GM23338 (cell line): Measurements from ENCODE around the gene C11orf98. TPM values are rescaled to one million over a fixed set of nuclear protein-coding genes. Genes with fewer than 3 reads are reported as not detected.

Experiments used
- ATAC-seq: fragments of 200-7000 bp; cut with Tn5 transposase; 3 replicates; pipeline ENCODE4 v1.9.1; 2020
- DNase-seq: peaks from one replicate; pipeline ENCODE4 v3.0.0-alpha.2; 2015; ENCODE audit warnings: low spot score
- H2AFZ ChIP-seq: fragments of 200-600 bp; sonication (generic); 2 replicates; pipeline ENCODE4 v1.8.0; 2016; ENCODE audit warnings: antibody characterized with exemption, mild to moderate bottlenecking, moderate library complexity
- H3F3A ChIP-seq: fragments of 200-600 bp; sonication (generic); replicated peaks from 2 replicates; pipeline ENCODE4 v1.8.0; 2017; ENCODE audit warnings: antibody characterized with exemption, mixed run types, low read depth
- H3K27ac ChIP-seq: fragments of 200-600 bp; sonication (generic); 2 replicates; pipeline ENCODE4 v1.6.1; 2016; ENCODE audit warnings: low read depth
- H3K27me3 ChIP-seq: fragments of 200-600 bp; sonication (generic); 2 replicates; pipeline ENCODE4 v1.8.0; 2016; ENCODE audit warnings: mild to moderate bottlenecking, mixed run types, moderate library complexity; ENCODE audit not compliant: insufficient read depth
- H3K36me3 ChIP-seq: fragments of 200-600 bp; sonication (generic); 2 replicates; pipeline ENCODE4 v1.8.0; 2016; ENCODE audit warnings: mild to moderate bottlenecking; ENCODE audit not compliant: insufficient read depth
- H3K4me1 ChIP-seq: fragments of 200-600 bp; sonication (generic); 2 replicates; pipeline ENCODE4 v1.8.0; 2016; ENCODE audit warnings: mild to moderate bottlenecking, moderate library complexity; ENCODE audit not compliant: insufficient read depth
- H3K4me2 ChIP-seq: fragments of 200-600 bp; sonication (generic); 2 replicates; pipeline ENCODE4 v1.7.1; 2017; ENCODE audit warnings: mixed run types
- H3K4me3 ChIP-seq: fragments of 200-600 bp; sonication (generic); 2 replicates; pipeline ENCODE4 v1.6.1; 2016; ENCODE audit warnings: mixed run types
- H3K79me2 ChIP-seq: fragments of 200-600 bp; sonication (generic); replicated peaks from 2 replicates; pipeline ENCODE4 v1.8.0; 2017; ENCODE audit warnings: mild to moderate bottlenecking; ENCODE audit not compliant: insufficient read depth
- H3K9me2 ChIP-seq: fragments of 200-600 bp; sonication (generic); 2 replicates; pipeline ENCODE4 v1.8.0; 2017; ENCODE audit not compliant: insufficient read depth
- H4K20me1 ChIP-seq: fragments of 200-600 bp; sonication (generic); replicated peaks from 2 replicates; pipeline ENCODE4 v1.8.0; 2017; ENCODE audit warnings: mild to moderate bottlenecking; ENCODE audit not compliant: insufficient read depth
- H3K27ac Mint-ChIP-seq: 2 replicates; pipeline ENCODE4 v1.8.0; 2020; ENCODE audit warnings: inconsistent platforms, mild to moderate bottlenecking, moderate library complexity, mixed read lengths
- H3K27me3 Mint-ChIP-seq: 3 replicates; pipeline ENCODE4 v1.8.0; 2022; ENCODE audit warnings: low read depth, mild to moderate bottlenecking, moderate library complexity, mixed read lengths, inconsistent platforms; ENCODE audit not compliant: insufficient read depth, poor library complexity
- H3K36me3 Mint-ChIP-seq: 3 replicates; pipeline ENCODE4 v1.8.0; 2021; ENCODE audit warnings: low read depth, mild to moderate bottlenecking, inconsistent platforms, moderate library complexity, mixed read lengths
- H3K4me1 Mint-ChIP-seq: 3 replicates; pipeline ENCODE4 v1.8.0; 2020; ENCODE audit warnings: mild to moderate bottlenecking, inconsistent platforms, mixed read lengths
- H3K4me3 Mint-ChIP-seq: 3 replicates; pipeline ENCODE4 v1.8.0; 2021; ENCODE audit warnings: moderate library complexity, mild to moderate bottlenecking, inconsistent platforms, mixed read lengths
- H3K9me3 Mint-ChIP-seq: 3 replicates; pipeline ENCODE4 v1.8.0; 2020; ENCODE audit warnings: moderate library complexity, mild to moderate bottlenecking, inconsistent platforms, mixed read lengths
- CREB1 ChIP-seq: fragments of 250-450 bp; sonication (Bioruptor Pico); IDR thresholded peaks from 2 replicates; pipeline ENCODE4 v1.5.0; 2020; ENCODE audit warnings: low read depth, mild to moderate bottlenecking, moderate library complexity
- ETS1 ChIP-seq: IDR thresholded peaks from 2 replicates; pipeline ENCODE4 v1.6.1; 2016; ENCODE audit warnings: antibody characterized with exemption
- EZH2 ChIP-seq: fragments of 200-600 bp; sonication (generic); IDR thresholded peaks from one replicate; pipeline ENCODE4 v1.8.0; 2017; ENCODE audit warnings: antibody characterized with exemption, mild to moderate bottlenecking, low read depth; ENCODE audit not compliant: unreplicated experiment
- EZH2phosphoT487 ChIP-seq: fragments of 200-600 bp; sonication (generic); IDR thresholded peaks from one replicate; pipeline ENCODE4 v1.8.1; 2018; ENCODE audit warnings: antibody characterized with exemption; ENCODE audit not compliant: unreplicated experiment
- JUNB ChIP-seq: IDR thresholded peaks from one replicate; pipeline ENCODE4 v1.6.1; 2016; ENCODE audit warnings: antibody characterized with exemption; ENCODE audit not compliant: unreplicated experiment
- NANOG ChIP-seq: IDR thresholded peaks from 2 replicates; pipeline ENCODE4 v1.6.1; 2016; ENCODE audit warnings: antibody characterized with exemption, borderline replicate concordance
- POLR2AphosphoS5 ChIP-seq: IDR thresholded peaks from 2 replicates; pipeline ENCODE4 v1.6.1; 2016; ENCODE audit warnings: antibody characterized with exemption, low read depth
- STAT1 ChIP-seq: IDR thresholded peaks from one replicate; pipeline ENCODE4 v1.6.1; 2016; ENCODE audit warnings: antibody characterized with exemption; ENCODE audit not compliant: unreplicated experiment
- ZNF331 ChIP-seq: fragments of 250-450 bp; sonication (Bioruptor Pico); IDR thresholded peaks from 2 replicates; pipeline ENCODE4 v1.5.0; 2020; ENCODE audit warnings: low read depth, mild to moderate bottlenecking, moderate library complexity
- polyA plus RNA-seq: library from polyadenylated mRNA; unstranded; fragments of >200 nt; fragmentation: Nextera tagmentation; extraction: Ambion mirVana; gene quantifications from 2 replicates; pipeline ENCODE4 v1.2.1, GENCODE V29; 2016
- total RNA-seq: library from RNA; depleted of rRNA; stranded (reverse); fragments of >200 nt; shearing (Covaris generic); gene quantifications from 2 replicates; pipeline ENCODE4 v1.2.3, GENCODE V29; 2014
- TF ChIP-seq, protein P1 (sequence below): IDR thresholded peaks from one replicate; pipeline ENCODE4 v1.6.1; 2018; ENCODE audit warnings: antibody characterized with exemption; ENCODE audit not compliant: unreplicated experiment
- TF ChIP-seq, protein P2 (sequence below): fragments of 250-450 bp; sonication (Bioruptor Pico); IDR thresholded peaks from 2 replicates; pipeline ENCODE4 v1.5.0; 2020; ENCODE audit warnings: mild to moderate bottlenecking, moderate library complexity

The C11orf98 gene
- total and polyA plus RNA-seq, 2 experiments from 2014 or later, result 132 to 479 TPM

DNA sequence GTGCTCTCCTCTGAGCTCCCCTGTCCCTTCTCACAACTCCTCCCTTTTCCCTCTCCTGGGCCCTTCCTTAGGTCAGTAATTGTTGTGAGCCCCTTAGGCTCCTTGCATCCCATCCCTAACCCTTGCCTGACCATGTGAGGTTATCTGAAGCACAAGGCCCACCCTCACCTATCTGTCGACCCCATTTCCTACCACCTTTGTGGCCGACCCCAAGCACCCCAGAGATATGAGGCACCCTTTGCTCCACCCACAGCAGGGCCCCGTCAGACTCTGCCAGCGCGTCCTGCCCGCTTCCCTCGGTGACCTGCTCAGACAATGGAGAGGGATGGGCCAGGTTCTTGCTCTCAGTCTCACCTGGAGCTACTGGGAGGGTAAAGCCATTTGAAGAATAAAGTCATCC, 43.8 kb upstream of the C11orf98 start:
- peaks cover 31% of the 10 kb centered on the region for H3K4me1 ChIP-seq
- Mint-ChIP-seq H3K27ac (peak overlapping the region; percentile 97), H3K36me3 (peaks cover 47% of the 10 kb centered on the region), H3K27me3 (peaks cover 27% of the 10 kb centered on the region), H3K4me1 (peaks cover 47% of the 10 kb centered on the region), H3K4me3 (peak overlapping the region; percentile 92), H3K9me3 (no peaks in the 10 kb centered on the region)
- ATAC-seq, result peak; percentile 14
- TF ChIP-seq CREB1 (CRISPR knock-in tag) (no peak), ZNF331 (no peak), EZH2phosphoT487 (no peak)
- H3K9me2 ChIP-seq, result no peaks in the 10 kb centered on the region
- no peaks in the 10 kb centered on the region for H3K27me3 ChIP-seq
- H3F3A ChIP-seq, result peaks cover 68% of the 10 kb centered on the region
- H4K20me1 ChIP-seq, result no peaks in the 10 kb centered on the region; the same call in 1 of the 2 replicates
- H3K36me3 ChIP-seq, result peaks cover 27% of the 10 kb centered on the region
- H3K79me2 ChIP-seq, result peaks cover 9% of the 10 kb centered on the region
- peak overlapping the region; percentile 82 for H3K4me3 ChIP-seq
- peak; percentile 56 for DNase-seq
- H3K4me2 ChIP-seq, result peak overlapping the region; percentile 95
- H2AFZ ChIP-seq, result peak overlapping the region; percentile 93
- peak overlapping the region; percentile 98; the same call in 1 of the 2 replicates for H3K27ac ChIP-seq

- TF ChIP-seq CREB1 (CRISPR knock-in tag) (no peak), ETS1 (no peak), EZH2 (no peak), STAT1 (no peak), EZH2phosphoT487 (no peak), POLR2AphosphoS5 (no peak), JUNB (no peak), NANOG (no peak)
- TF ChIP-seq, protein P1, sequence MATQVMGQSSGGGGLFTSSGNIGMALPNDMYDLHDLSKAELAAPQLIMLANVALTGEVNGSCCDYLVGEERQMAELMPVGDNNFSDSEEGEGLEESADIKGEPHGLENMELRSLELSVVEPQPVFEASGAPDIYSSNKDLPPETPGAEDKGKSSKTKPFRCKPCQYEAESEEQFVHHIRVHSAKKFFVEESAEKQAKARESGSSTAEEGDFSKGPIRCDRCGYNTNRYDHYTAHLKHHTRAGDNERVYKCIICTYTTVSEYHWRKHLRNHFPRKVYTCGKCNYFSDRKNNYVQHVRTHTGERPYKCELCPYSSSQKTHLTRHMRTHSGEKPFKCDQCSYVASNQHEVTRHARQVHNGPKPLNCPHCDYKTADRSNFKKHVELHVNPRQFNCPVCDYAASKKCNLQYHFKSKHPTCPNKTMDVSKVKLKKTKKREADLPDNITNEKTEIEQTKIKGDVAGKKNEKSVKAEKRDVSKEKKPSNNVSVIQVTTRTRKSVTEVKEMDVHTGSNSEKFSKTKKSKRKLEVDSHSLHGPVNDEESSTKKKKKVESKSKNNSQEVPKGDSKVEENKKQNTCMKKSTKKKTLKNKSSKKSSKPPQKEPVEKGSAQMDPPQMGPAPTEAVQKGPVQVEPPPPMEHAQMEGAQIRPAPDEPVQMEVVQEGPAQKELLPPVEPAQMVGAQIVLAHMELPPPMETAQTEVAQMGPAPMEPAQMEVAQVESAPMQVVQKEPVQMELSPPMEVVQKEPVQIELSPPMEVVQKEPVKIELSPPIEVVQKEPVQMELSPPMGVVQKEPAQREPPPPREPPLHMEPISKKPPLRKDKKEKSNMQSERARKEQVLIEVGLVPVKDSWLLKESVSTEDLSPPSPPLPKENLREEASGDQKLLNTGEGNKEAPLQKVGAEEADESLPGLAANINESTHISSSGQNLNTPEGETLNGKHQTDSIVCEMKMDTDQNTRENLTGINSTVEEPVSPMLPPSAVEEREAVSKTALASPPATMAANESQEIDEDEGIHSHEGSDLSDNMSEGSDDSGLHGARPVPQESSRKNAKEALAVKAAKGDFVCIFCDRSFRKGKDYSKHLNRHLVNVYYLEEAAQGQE, result no peak
- TF ChIP-seq, protein P2, sequence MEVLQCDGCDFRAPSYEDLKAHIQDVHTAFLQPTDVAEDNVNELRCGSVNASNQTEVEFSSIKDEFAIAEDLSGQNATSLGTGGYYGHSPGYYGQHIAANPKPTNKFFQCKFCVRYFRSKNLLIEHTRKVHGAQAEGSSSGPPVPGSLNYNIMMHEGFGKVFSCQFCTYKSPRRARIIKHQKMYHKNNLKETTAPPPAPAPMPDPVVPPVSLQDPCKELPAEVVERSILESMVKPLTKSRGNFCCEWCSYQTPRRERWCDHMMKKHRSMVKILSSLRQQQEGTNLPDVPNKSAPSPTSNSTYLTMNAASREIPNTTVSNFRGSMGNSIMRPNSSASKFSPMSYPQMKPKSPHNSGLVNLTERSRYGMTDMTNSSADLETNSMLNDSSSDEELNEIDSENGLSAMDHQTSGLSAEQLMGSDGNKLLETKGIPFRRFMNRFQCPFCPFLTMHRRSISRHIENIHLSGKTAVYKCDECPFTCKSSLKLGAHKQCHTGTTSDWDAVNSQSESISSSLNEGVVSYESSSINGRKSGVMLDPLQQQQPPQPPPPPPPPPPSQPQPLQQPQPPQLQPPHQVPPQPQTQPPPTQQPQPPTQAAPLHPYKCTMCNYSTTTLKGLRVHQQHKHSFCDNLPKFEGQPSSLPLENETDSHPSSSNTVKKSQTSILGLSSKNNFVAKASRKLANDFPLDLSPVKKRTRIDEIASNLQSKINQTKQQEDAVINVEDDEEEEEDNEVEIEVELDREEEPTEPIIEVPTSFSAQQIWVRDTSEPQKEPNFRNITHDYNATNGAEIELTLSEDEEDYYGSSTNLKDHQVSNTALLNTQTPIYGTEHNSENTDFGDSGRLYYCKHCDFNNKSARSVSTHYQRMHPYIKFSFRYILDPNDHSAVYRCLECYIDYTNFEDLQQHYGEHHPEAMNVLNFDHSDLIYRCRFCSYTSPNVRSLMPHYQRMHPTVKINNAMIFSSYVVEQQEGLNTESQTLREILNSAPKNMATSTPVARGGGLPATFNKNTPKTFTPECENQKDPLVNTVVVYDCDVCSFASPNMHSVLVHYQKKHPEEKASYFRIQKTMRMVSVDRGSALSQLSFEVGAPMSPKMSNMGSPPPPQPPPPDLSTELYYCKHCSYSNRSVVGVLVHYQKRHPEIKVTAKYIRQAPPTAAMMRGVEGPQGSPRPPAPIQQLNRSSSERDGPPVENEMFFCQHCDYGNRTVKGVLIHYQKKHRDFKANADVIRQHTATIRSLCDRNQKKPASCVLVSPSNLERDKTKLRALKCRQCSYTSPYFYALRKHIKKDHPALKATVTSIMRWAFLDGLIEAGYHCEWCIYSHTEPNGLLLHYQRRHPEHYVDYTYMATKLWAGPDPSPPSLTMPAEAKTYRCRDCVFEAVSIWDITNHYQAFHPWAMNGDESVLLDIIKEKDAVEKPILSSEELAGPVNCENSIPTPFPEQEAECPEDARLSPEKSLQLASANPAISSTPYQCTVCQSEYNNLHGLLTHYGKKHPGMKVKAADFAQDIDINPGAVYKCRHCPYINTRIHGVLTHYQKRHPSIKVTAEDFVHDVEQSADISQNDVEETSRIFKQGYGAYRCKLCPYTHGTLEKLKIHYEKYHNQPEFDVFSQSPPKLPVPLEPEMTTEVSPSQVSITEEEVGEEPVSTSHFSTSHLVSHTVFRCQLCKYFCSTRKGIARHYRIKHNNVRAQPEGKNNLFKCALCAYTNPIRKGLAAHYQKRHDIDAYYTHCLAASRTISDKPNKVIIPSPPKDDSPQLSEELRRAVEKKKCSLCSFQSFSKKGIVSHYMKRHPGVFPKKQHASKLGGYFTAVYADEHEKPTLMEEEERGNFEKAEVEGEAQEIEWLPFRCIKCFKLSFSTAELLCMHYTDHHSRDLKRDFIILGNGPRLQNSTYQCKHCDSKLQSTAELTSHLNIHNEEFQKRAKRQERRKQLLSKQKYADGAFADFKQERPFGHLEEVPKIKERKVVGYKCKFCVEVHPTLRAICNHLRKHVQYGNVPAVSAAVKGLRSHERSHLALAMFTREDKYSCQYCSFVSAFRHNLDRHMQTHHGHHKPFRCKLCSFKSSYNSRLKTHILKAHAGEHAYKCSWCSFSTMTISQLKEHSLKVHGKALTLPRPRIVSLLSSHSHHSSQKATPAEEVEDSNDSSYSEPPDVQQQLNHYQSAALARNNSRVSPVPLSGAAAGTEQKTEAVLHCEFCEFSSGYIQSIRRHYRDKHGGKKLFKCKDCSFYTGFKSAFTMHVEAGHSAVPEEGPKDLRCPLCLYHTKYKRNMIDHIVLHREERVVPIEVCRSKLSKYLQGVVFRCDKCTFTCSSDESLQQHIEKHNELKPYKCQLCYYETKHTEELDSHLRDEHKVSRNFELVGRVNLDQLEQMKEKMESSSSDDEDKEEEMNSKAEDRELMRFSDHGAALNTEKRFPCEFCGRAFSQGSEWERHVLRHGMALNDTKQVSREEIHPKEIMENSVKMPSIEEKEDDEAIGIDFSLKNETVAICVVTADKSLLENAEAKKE (CRISPR knock-in tag), result no peak
- Histone ChIP-seq H3K36me3 (peaks cover 23% of the 10 kb centered on the region), H3K4me3 (peak overlapping the region; percentile 82), H4K20me1 (no peaks in the 10 kb centered on the region; the same call in 1 of the 2 replicates), H2AFZ (no peak overlapping the region), H3K4me2 (peak overlapping the region; percentile 95), H3F3A (peaks cover 64% of the 10 kb centered on the region), H3K4me1 (peaks cover 31% of the 10 kb centered on the region), H3K79me2 (peaks cover 9% of the 10 kb centered on the region), H3K27ac (peak overlapping the region; percentile 98; the same call in 1 of the 2 replicates), H3K9me2 (no peaks in the 10 kb centered on the region), H3K27me3 (no peaks in the 10 kb centered on the region)
- H3K36me3 Mint-ChIP-seq, result peaks cover 43% of the 10 kb centered on the region
- peak overlapping the region; percentile 97 for H3K27ac Mint-ChIP-seq
- ATAC-seq (no peak), DNase-seq (no peak)
- H3K4me1 Mint-ChIP-seq, result peaks cover 43% of the 10 kb centered on the region
- H3K9me3 Mint-ChIP-seq, result no peaks in the 10 kb centered on the region
- peaks cover 27% of the 10 kb centered on the region for H3K27me3 Mint-ChIP-seq
- peak overlapping the region; percentile 92 for H3K4me3 Mint-ChIP-seq
These were observed 43.4 kb upstream of the C11orf98 start for GRCh38 chr11:62708392-62708791.
